K562 (cell line): ENCODE measurements around the gene RAPSN. TPM values are rescaled to one million over a fixed set of nuclear protein-coding genes. Genes with fewer than 3 reads are reported as not detected.
A peak's percentile ranks its signal among the peaks of the same experiment; 100 is the strongest.

Experiments
- ATAC-seq: fragments of 200-7000 bp; cut with Tn5 transposase; 3 replicates; pipeline ENCODE4 v1.9.1; 2020; ENCODE audit warnings: moderate library complexity
- BruUV-seq: library from RNA; stranded (reverse); fragments of 400-500 nt; replicated peaks from 2 replicates; lab custom pipeline; 2021; lab: Mats Ljungman, UMichigan
- CTCF ChIA-PET: fragments of 300-600 bp; formaldehyde crosslinking; extraction: SDS; loops from one replicate; lab custom pipeline; 2021; ENCODE audit warnings: low intra/inter-chr PET ratio; lab: Yijun Ruan, JAX
- POLR2A ChIA-PET: fragments of 300-600, 350-650 bp; sonication (Branson Sonifier 250); formaldehyde crosslinking; extraction: SDS; loops from one replicate; lab custom pipeline; 2021; ENCODE audit warnings: antibody characterized with exemption, inconsistent platforms; lab: Yijun Ruan, JAX
- DNase-seq, 4 experiments: peaks; one replicate each; pipeline versions ENCODE4 v3.0.0 to v3.0.0-alpha.2; 2011 to 2018; ENCODE audit warnings: low spot score in 3 of 4, mixed read lengths in 3 of 4; ENCODE audit errors: extremely low read depth in 1 of 4
- FAIRE-seq: peaks from 2 replicates; lab custom pipeline; 2011; peaks lifted over from hg19 to GRCh38; lab: Jason Lieb, UNC
- H2AFZ ChIP-seq: 2 replicates; pipeline ENCODE4 v1.6.0; 2011; ENCODE audit warnings: low read depth, low read length, control low read depth, inconsistent platforms
- H3K27ac ChIP-seq: fragments of 200-600 bp; 3 replicates; pipeline ENCODE4 v1.8.0; 2011; ENCODE audit warnings: low read depth, mild to moderate bottlenecking, control low read depth, inconsistent platforms, low read length, moderate library complexity, mixed read lengths; ENCODE audit errors: extremely low read depth
- H3K27me3 ChIP-seq, 2 experiments: fragments of 300-600 bp in 1 of 2; 2 replicates in 1 of 2; 3 replicates in 1 of 2; pipeline versions ENCODE4 v1.6.0 to v1.8.0; 2011; ENCODE audit warnings: inconsistent platforms in 2 of 2, low read length in 2 of 2, mild to moderate bottlenecking in 1 of 2, mixed read lengths in 1 of 2, moderate library complexity in 1 of 2; ENCODE audit not compliant: control insufficient read depth in 2 of 2, insufficient read depth in 2 of 2
- H3K36me3 ChIP-seq: fragments of 300-600 bp; 3 replicates; pipeline ENCODE4 v1.8.0; 2011; ENCODE audit warnings: mild to moderate bottlenecking, low read length, inconsistent platforms; ENCODE audit not compliant: control insufficient read depth, insufficient read depth
- H3K4me1 ChIP-seq, 2 experiments: fragments of 200-600 bp in 1 of 2; replicated peaks in 1 of 2; 2 replicates in 1 of 2; 3 replicates in 1 of 2; pipeline versions ENCODE4 v1.5.1 to v1.8.0; 2011; ENCODE audit warnings: inconsistent platforms in 2 of 2, low read length in 2 of 2, mild to moderate bottlenecking in 1 of 2, mixed read lengths in 1 of 2, moderate library complexity in 1 of 2; ENCODE audit not compliant: control insufficient read depth in 2 of 2, insufficient read depth in 2 of 2
- H3K4me2 ChIP-seq: 2 replicates; pipeline ENCODE4 v1.6.1; 2011; ENCODE audit warnings: low read length, control low read depth, inconsistent platforms, mixed read lengths; ENCODE audit not compliant: insufficient read depth
- H3K4me3 ChIP-seq: fragments of 200-600 bp; sonication (generic), shearing (Covaris generic); 2 replicates; pipeline ENCODE4 v1.5.1; 2016; ENCODE audit warnings: control low read depth, inconsistent platforms
- H3K79me2 ChIP-seq: fragments of 200-600 bp; 3 replicates; pipeline ENCODE4 v1.8.0; 2011; ENCODE audit warnings: low read length, inconsistent platforms; ENCODE audit not compliant: control insufficient read depth, insufficient read depth
- H3K9ac ChIP-seq, 2 experiments: 2 replicates each; pipeline versions ENCODE4 v1.6.0 to v1.6.1; 2011; ENCODE audit warnings: low read depth in 2 of 2, low read length in 2 of 2, control low read depth in 1 of 2, inconsistent platforms in 1 of 2, mild to moderate bottlenecking in 1 of 2, mixed read lengths in 1 of 2; ENCODE audit not compliant: insufficient read depth in 1 of 2
- H3K9me1 ChIP-seq: one replicate; pipeline ENCODE4 v1.6.0; 2011; ENCODE audit warnings: inconsistent platforms, mild to moderate bottlenecking, low read length, moderate library complexity; ENCODE audit not compliant: control insufficient read depth, insufficient read depth
- H3K9me3 ChIP-seq: replicated peaks from 2 replicates; pipeline ENCODE4 v1.5.1; 2011; ENCODE audit warnings: low read depth, low read length, inconsistent platforms; ENCODE audit not compliant: control insufficient read depth, insufficient read depth
- H4K20me1 ChIP-seq: replicated peaks from 2 replicates; pipeline ENCODE4 v1.6.1; 2011; ENCODE audit warnings: low read length, inconsistent platforms, mixed read lengths; ENCODE audit not compliant: control insufficient read depth, insufficient read depth
- BHLHE40 ChIP-seq: IDR thresholded peaks from 2 replicates; pipeline ENCODE4 v1.6.1; 2011; ENCODE audit warnings: low read length, improper control_type of control experiment
- ERF ChIP-seq: fragments of 450-650 bp; formaldehyde crosslinking; IDR thresholded peaks from 2 replicates; pipeline ENCODE4 v1.4.0; 2020; ENCODE audit warnings: mild to moderate bottlenecking, mixed read lengths
- GTF2A2 ChIP-seq: IDR thresholded peaks from 2 replicates; pipeline ENCODE4 v1.6.1; 2016; ENCODE audit warnings: mild to moderate bottlenecking, missing genetic modification characterization, missing compliant biosample characterization
- HCFC1 ChIP-seq: IDR thresholded peaks from 2 replicates; pipeline ENCODE4 v1.6.1; 2012; ENCODE audit warnings: low read depth, low read length, improper control_type of control experiment
- HMBOX1 ChIP-seq: sonication (generic); IDR thresholded peaks from 2 replicates; pipeline ENCODE4 v1.6.1; 2016
- NRF1 ChIP-seq, 2 experiments: fragments of 450-650 bp; IDR thresholded peaks in 1 of 2; conservative IDR thresholded peaks in 1 of 2; 2 replicates each; pipeline ENCODE4 v1.6.1; 2014; ENCODE audit warnings: mild to moderate bottlenecking in 2 of 2
- POLR2AphosphoS5 ChIP-seq: IDR thresholded peaks from 2 replicates; pipeline ENCODE4 v1.6.1; 2011; ENCODE audit warnings: mild to moderate bottlenecking, low read depth, low read length, moderate library complexity; ENCODE audit not compliant: control insufficient read depth, insufficient read depth
- POLR3G ChIP-seq: IDR thresholded peaks from 2 replicates; pipeline ENCODE4 v1.6.1; 2011; ENCODE audit not compliant: insufficient read length, insufficient replicate concordance; ENCODE audit errors: extremely low read depth
- SFPQ ChIP-seq: fragments of 200-400 bp; formaldehyde crosslinking; IDR thresholded peaks from 2 replicates; pipeline ENCODE4 v1.6.1; 2017; ENCODE audit warnings: mild to moderate bottlenecking, low read depth, low read length, moderate library complexity
- SMARCB1 ChIP-seq: IDR thresholded peaks from 2 replicates; pipeline ENCODE4 v1.6.1; 2011; ENCODE audit warnings: improper control_type of control experiment, low read depth; ENCODE audit not compliant: insufficient read length
- ZNF282 ChIP-seq: sonication (generic); formaldehyde crosslinking; IDR thresholded peaks from 2 replicates; pipeline ENCODE4 v1.8.1; 2023; ENCODE audit warnings: missing genetic modification reagents
- ZNF384 ChIP-seq: IDR thresholded peaks from 2 replicates; pipeline ENCODE4 v1.6.1; 2012; ENCODE audit warnings: low read depth, low read length, improper control_type of control experiment
- WGBS: fragments of 100-300 bp; shearing (Covaris generic); methylation state at CpG from one replicate; pipeline ENCODE4 v1.1.6; 2016; ENCODE audit warnings: low coverage, mixed read lengths; ENCODE audit not compliant: insufficient coverage; ENCODE audit errors: missing lambda C conversion rate; 5-methylcytosine and 5-hydroxymethylcytosine counted together
- in situ Hi-C: fragments of 300-500 bp; cut with MboI; formaldehyde crosslinking; loops from 4 replicates; pipeline ENCODE4 v1.15.0; 2018; ENCODE audit warnings: inconsistent platforms, mixed read lengths
- intact Hi-C: fragments of 100-400 bp; cut with micrococcal nuclease; formaldehyde crosslinking; loops from 2 replicates; pipeline ENCODE4 v1.14.2; 2022
- polyA plus RNA-seq, 8 experiments: library from polyadenylated mRNA; depleted of rRNA in 4 of 8; stranded (reverse) in 5 of 8; unstranded in 3 of 8; fragments of >200 nt; fragmentation: Nextera tagmentation in 2 of 8; fragmentation: Illumina TruSeq in 1 of 8; extraction: Ambion mirVana in 2 of 8; extraction: Trizol in 1 of 8; gene quantifications; 2 replicates each; pipeline versions ENCODE4 v1.2.1 to v1.2.3, GENCODE V29; 2011 to 2014; ENCODE audit warnings: inconsistent platforms in 1 of 8, missing spikeins in 1 of 8
- total RNA-seq, 7 experiments: library from RNA; depleted of rRNA in 6 of 7; stranded (reverse); fragments of >200 nt in 6 of 7; fragmentation: Illumina TruSeq in 2 of 7; extraction: Trizol in 2 of 7; gene quantifications; 2 replicates each; pipeline versions ENCODE4 v1.2.1 to v1.2.3, GENCODE V29; 2011 to 2021; ENCODE audit warnings: low replicate concordance in 1 of 7

Gene RAPSN
- total and polyA plus RNA-seq, 9 of the 15 experiments (the other 6 are each of a cell fraction or from before 2014, with no cell fraction given) = 0.06 to 0.11 TPM; not detected in 7

- ChIA-PET CTCF (no interaction called here), POLR2A (interaction anchor here (0.5 to 1.0 kb wide), 3 partner anchors 11 to 188 kb away, joined by 3 read pairs; no protein-coding TSS in a partner anchor)
- no peak for TF ChIP-seq HCFC1
- no peak for TF ChIP-seq BHLHE40
- TF ChIP-seq HMBOX1 = no peak
- TF ChIP-seq ZNF384 = no peak
- no peak for TF ChIP-seq ZNF282
- no peak for TF ChIP-seq NRF1 (conservative IDR thresholded peaks at IDR 0.05 in 1 of 2, IDR thresholded peaks at IDR 0.05 in 1 of 2)
- TF ChIP-seq POLR2AphosphoS5 = no peak
- TF ChIP-seq GTF2A2 (tag) = no peak
- no peak for TF ChIP-seq POLR3G
- no peak for TF ChIP-seq SFPQ
- no peak for TF ChIP-seq SMARCB1
- TF ChIP-seq ERF (CRISPR knock-in tag) = no peak
- TF ChIP-seq, all 486 proteins: peak for 0
- Histone ChIP-seq H3K4me3 (no peak overlapping the region), H3K9me1 (no peaks in the 10 kb centered on the region), H2AFZ (no peak overlapping the region), H3K4me1 (peaks cover 0 to 19% of the 10 kb centered on the region in 2 experiments; a peak in 2 of 5 replicates), H4K20me1 (no peaks in the 10 kb centered on the region), H3K27ac (no peak overlapping the region), H3K9ac (0 out of 4 replicates have a peak overlapping the region, but pooled peaks of 1 of the 2 experiments have one; percentile 48), H3K27me3 (no peaks in the 10 kb centered on the region), H3K4me2 (no peak overlapping the region), H3K9me3 (no peaks in the 10 kb centered on the region), H3K36me3 (no peaks in the 10 kb centered on the region; the same call in 2 of the 3 replicates), H3K79me2 (no peaks in the 10 kb centered on the region)
- DNase-seq (no peak), FAIRE-seq (no peak), ATAC-seq (no peak)
- WGBS = 22% methylated on average over 5 of the region's 8 CpGs
- intact Hi-C loops = no loop called here
- BruUV-seq = no TSS peak
- in situ Hi-C loops = no loop called here
Observed at GRCh38 chr11:47449541-47449940, 605 bp upstream of the RAPSN start.
